Fibroblast of lung (primary cell): Measurements from ENCODE around the gene CCT5.

ENCODE experiments used
- EZH2 ChIP-seq: IDR thresholded peaks from 2 replicates; pipeline ENCODE4 v1.5.1; 2012; ENCODE audit warnings: low read length, control low read depth, mild to moderate bottlenecking; ENCODE audit errors: missing control alignments
- TF ChIP-seq, protein P1 (sequence below), 2 donors: IDR thresholded peaks in 1 of 2; conservative IDR thresholded peaks in 1 of 2; 1 replicate in 1 of 2; 2 replicates in 1 of 2; pipeline ENCODE4 v1.5.1; 2011 to 2012; ENCODE audit warnings: low read length in 2 of 2, control low read depth in 1 of 2, inconsistent platforms in 1 of 2, low read depth in 1 of 2, mild to moderate bottlenecking in 1 of 2

- TF ChIP-seq, protein P1, sequence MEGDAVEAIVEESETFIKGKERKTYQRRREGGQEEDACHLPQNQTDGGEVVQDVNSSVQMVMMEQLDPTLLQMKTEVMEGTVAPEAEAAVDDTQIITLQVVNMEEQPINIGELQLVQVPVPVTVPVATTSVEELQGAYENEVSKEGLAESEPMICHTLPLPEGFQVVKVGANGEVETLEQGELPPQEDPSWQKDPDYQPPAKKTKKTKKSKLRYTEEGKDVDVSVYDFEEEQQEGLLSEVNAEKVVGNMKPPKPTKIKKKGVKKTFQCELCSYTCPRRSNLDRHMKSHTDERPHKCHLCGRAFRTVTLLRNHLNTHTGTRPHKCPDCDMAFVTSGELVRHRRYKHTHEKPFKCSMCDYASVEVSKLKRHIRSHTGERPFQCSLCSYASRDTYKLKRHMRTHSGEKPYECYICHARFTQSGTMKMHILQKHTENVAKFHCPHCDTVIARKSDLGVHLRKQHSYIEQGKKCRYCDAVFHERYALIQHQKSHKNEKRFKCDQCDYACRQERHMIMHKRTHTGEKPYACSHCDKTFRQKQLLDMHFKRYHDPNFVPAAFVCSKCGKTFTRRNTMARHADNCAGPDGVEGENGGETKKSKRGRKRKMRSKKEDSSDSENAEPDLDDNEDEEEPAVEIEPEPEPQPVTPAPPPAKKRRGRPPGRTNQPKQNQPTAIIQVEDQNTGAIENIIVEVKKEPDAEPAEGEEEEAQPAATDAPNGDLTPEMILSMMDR (conservative IDR thresholded peaks at IDR 0.05 in 1 of 2, IDR thresholded peaks at IDR 0.05 in 1 of 2; ENCODE audit: low read depth in 1 of 2, low read length in 2 of 2): no peak
- TF ChIP-seq EZH2: no peak
Observed at GRCh38 chr5:10279925-10280720, 30.0 kb downstream of the CCT5 start.
